Stomach (tissue), 9 donors: ENCODE measurements around the gene POU2AF3. TPM values are rescaled to one million over a fixed set of nuclear protein-coding genes. Genes with fewer than 3 reads are reported as not detected.

Experiments used
- DNase-seq, 2 donors: peaks; one replicate each; pipeline versions ENCODE4 v3.0.0 to v3.0.0-alpha.2; 2013 to 2019
- H3K27ac ChIP-seq, 5 donors: fragments of 200-600 bp in 4 of 5; sonication (generic) in 4 of 5; one replicate each; pipeline ENCODE4 v1.5.1; 2013 to 2019; ENCODE audit warnings: mild to moderate bottlenecking in 1 of 5, moderate library complexity in 1 of 5
- H3K27me3 ChIP-seq, 3 donors: fragments of 200-600 bp; sonication (generic); one replicate each; pipeline ENCODE4 v1.5.1; 2017 to 2019; ENCODE audit warnings: mixed run types in 1 of 3
- H3K36me3 ChIP-seq, 4 donors: fragments of 200-600 bp; sonication (generic); 1 replicate in 3 of 4; 2 replicates in 1 of 4; pipeline ENCODE4 v1.5.1; 2016 to 2019
- H3K4me1 ChIP-seq, 4 donors: fragments of 200-600 bp; sonication (generic); one replicate each; pipeline ENCODE4 v1.5.1; 2016 to 2019
- H3K4me3 ChIP-seq, 4 donors: fragments of 200-600 bp; sonication (generic) in 3 of 4; one replicate each; pipeline ENCODE4 v1.5.1; 2016 to 2019; ENCODE audit warnings: mild to moderate bottlenecking in 1 of 4
- H3K9me3 ChIP-seq, 4 donors: fragments of 200-600 bp; sonication (generic); one replicate each; pipeline ENCODE4 v1.5.1; 2016 to 2019
- EP300 ChIP-seq: sonication (generic); formaldehyde crosslinking; IDR thresholded peaks from one replicate; pipeline ENCODE4 v1.6.1; 2017; ENCODE audit warnings: antibody characterized with exemption
- POLR2A ChIP-seq, 4 donors: fragments of 450-650 bp; IDR thresholded peaks; one replicate each; pipeline ENCODE4 v1.6.1; 2016; ENCODE audit warnings: antibody characterized with exemption in 4 of 4, control low read depth in 2 of 4, mild to moderate bottlenecking in 1 of 4, moderate library complexity in 1 of 4
- POLR2AphosphoS5 ChIP-seq, 3 donors: sonication (generic); formaldehyde crosslinking; IDR thresholded peaks; one replicate each; pipeline ENCODE4 v1.6.1; 2016; ENCODE audit warnings: antibody characterized with exemption in 3 of 3
- WGBS, 5 donors: extraction: QIAGEN DNeasy Blood & Tissue Kit in 3 of 5; methylation state at CpG; one replicate each; pipeline versions ENCODE4 v1.1.5 to v1.1.7; 2013 to 2018; 5-methylcytosine and 5-hydroxymethylcytosine counted together
- intact Hi-C: fragments of 100-400 bp; cut with DNase I; formaldehyde crosslinking; loops from one replicate; pipeline ENCODE4 v1.15.1; 2023; ENCODE audit warnings: low total_unique reads
- polyA plus RNA-seq, 3 donors: library from polyadenylated mRNA; stranded (reverse); fragments of 200-250 nt; gene quantifications; one replicate each; pipeline ENCODE4 v1.2.3, GENCODE V29; 2013
- total RNA-seq, 5 donors: library from RNA; depleted of rRNA; stranded (reverse); fragments of >200 nt; gene quantifications; one replicate each; pipeline versions ENCODE4 v1.1.0 to v1.2.3, GENCODE V29; 2014 to 2016
- TF ChIP-seq, protein P1 (sequence below), 7 experiments: fragments of 450-650 bp in 4 of 7; fragments of 200-600 bp in 3 of 7; sonication (generic) in 3 of 7; IDR thresholded peaks; one replicate each; pipeline ENCODE4 v1.5.1; 2016 to 2019; ENCODE audit warnings: antibody characterized with exemption in 7 of 7, control low read depth in 2 of 7, mild to moderate bottlenecking in 1 of 7
- donor health status: healthy with polysubstance abuse.
- donor health status: Bipolar disorder and iron deficiency.
- donor health status: healthy.

Gene POU2AF3
- total and polyA plus RNA-seq, 8 donors: 0.58 to 10.1 (median 3.2) TPM

DNA sequence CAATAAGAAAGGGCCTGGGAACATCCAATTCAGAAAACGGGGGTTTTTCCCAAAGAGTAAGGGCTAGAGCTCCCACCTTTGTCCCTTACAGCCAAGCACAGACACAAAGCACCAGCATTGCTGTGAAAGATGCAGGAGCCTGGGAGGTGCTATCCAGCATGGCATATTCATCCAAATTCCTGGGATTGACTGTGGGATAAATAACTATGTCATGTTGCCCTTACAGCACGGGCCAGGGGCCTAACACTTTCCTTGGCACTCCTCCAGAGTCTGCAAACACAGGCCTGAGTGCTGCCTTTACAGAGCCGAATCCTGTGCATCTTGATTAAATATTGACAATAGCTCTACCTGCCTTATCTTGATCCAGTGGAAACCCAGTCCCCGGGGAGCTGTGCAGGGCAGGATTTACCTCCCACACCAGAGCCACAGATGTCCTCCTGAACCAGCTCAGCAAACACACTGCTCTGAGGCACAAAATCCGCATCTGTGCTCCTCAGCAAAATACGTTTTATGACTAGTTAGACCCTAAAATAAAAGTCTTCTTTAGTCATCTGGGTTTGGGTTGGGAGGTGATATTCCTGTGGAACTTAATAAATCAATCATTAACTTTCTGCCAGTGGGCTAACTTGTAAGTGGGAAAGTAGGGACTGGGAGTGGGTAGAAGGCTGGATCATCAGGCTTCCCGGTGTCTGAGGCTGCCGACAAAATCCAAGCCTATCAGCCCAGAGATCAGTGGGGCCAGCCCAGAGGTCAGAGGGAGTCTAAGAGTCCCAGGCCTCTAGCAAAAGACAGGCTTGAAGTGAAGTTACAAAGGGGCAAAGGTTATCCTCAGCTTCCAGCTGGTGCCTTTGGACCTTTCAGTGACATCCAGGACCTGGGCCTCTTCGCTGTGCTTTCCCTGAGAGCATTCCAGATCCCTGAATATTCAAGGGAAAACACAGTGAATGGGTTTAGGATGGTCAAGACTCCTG is 36.5 kb downstream of the POU2AF3 start:
- peak; percentile 88 to 90 for DNase-seq
- H3K9me3 ChIP-seq: no peaks in the 10 kb centered on the region
- H3K4me3 ChIP-seq: no peak overlapping the region
- no peaks in the 10 kb centered on the region for H3K36me3 ChIP-seq
- peak overlapping the region; percentile 59 to 75 (median 72) for H3K27ac ChIP-seq
- TF ChIP-seq EP300 (no peak), POLR2AphosphoS5 (IDR thresholded peaks at IDR 0.05) (peak in 2 of 3 donors; percentile 79 to 86)
- intact Hi-C loops: no loop called here
- 24 to 45% (median 35%) methylated on average over 9 of the region's 9 CpGs for WGBS, 5 donors
- H3K4me1 ChIP-seq: peaks cover 49 to 74% (median 57%) of the 10 kb centered on the region in 4 donors
- H3K27me3 ChIP-seq: no peaks in the 10 kb centered on the region

DNA sequence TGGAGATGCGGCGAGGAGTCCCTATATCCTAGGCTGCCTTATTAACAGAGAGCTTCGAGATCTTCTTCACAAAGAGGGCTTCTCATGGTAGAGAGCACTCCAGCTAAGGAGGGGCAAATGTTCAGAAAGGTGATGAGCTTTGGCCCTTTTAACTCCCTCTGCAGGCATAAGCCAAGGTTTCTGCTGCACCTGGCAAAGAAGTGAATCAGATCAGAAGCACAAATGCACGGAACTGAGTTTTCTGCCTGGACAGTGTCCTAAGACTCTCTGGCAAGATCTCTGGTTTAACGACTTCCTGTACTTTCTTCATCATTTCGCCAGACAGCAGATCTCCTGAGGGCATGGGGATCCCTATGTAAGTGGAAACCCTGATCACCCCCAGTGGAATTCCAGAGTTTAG is 37.2 kb downstream of the POU2AF3 start:
- H3K9me3 ChIP-seq: no peaks in the 10 kb centered on the region
- H3K4me3 ChIP-seq: no peak overlapping the region
- peak overlapping the region; percentile 32 to 75 (median 68) for H3K27ac ChIP-seq
- DNase-seq: no peak
- H3K4me1 ChIP-seq: peaks cover 42 to 67% (median 50%) of the 10 kb centered on the region in 4 donors
- TF ChIP-seq EP300: no peak
- TF ChIP-seq POLR2AphosphoS5 (IDR thresholded peaks at IDR 0.05): no peak
- 53 to 61% (median 57%) methylated on average over 6 of the region's 6 CpGs for WGBS, 5 donors
- intact Hi-C loops: no loop called here
- no peaks in the 10 kb centered on the region for H3K36me3 ChIP-seq
- H3K27me3 ChIP-seq: no peaks in the 10 kb centered on the region

DNA sequence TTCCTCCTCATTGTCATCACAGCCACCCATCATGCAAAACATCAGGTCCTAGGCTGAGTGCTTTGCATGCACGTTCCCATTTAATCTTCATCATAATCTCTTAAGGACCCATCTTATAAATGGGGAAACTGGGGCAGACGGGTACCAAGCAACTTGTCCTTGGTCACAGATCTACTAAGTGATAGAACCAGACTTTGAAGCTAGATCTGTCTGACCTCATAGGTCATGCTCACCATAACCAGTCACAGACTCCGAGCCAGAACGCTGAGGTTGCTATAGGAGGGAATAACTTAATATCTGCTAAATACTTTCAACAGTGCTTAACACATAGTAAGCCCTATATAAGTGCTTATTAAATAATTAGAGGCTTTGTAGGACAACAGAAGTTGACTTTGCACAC is 37.7 kb downstream of the POU2AF3 start:
- no peaks in the 10 kb centered on the region for H3K36me3 ChIP-seq
- intact Hi-C loops: no loop called here
- peaks cover 40 to 62% (median 45%) of the 10 kb centered on the region in 4 donors for H3K4me1 ChIP-seq
- H3K9me3 ChIP-seq: no peaks in the 10 kb centered on the region
- no peaks in the 10 kb centered on the region for H3K27me3 ChIP-seq
- TF ChIP-seq POLR2A (IDR thresholded peaks at IDR 0.05) (no peak), EP300 (no peak), POLR2AphosphoS5 (IDR thresholded peaks at IDR 0.05) (no peak)
- TF ChIP-seq, protein P1, sequence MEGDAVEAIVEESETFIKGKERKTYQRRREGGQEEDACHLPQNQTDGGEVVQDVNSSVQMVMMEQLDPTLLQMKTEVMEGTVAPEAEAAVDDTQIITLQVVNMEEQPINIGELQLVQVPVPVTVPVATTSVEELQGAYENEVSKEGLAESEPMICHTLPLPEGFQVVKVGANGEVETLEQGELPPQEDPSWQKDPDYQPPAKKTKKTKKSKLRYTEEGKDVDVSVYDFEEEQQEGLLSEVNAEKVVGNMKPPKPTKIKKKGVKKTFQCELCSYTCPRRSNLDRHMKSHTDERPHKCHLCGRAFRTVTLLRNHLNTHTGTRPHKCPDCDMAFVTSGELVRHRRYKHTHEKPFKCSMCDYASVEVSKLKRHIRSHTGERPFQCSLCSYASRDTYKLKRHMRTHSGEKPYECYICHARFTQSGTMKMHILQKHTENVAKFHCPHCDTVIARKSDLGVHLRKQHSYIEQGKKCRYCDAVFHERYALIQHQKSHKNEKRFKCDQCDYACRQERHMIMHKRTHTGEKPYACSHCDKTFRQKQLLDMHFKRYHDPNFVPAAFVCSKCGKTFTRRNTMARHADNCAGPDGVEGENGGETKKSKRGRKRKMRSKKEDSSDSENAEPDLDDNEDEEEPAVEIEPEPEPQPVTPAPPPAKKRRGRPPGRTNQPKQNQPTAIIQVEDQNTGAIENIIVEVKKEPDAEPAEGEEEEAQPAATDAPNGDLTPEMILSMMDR (IDR thresholded peaks at IDR 0.05): no peak
- 80 to 84% (median 83%) methylated on average over 4 of the region's 4 CpGs for WGBS, 5 donors
- no peak overlapping the region for H3K4me3 ChIP-seq
- DNase-seq: no peak
- H3K27ac ChIP-seq: peak overlapping the region in 4 of 5 donors; percentile 32 to 75 (median 66)

DNA sequence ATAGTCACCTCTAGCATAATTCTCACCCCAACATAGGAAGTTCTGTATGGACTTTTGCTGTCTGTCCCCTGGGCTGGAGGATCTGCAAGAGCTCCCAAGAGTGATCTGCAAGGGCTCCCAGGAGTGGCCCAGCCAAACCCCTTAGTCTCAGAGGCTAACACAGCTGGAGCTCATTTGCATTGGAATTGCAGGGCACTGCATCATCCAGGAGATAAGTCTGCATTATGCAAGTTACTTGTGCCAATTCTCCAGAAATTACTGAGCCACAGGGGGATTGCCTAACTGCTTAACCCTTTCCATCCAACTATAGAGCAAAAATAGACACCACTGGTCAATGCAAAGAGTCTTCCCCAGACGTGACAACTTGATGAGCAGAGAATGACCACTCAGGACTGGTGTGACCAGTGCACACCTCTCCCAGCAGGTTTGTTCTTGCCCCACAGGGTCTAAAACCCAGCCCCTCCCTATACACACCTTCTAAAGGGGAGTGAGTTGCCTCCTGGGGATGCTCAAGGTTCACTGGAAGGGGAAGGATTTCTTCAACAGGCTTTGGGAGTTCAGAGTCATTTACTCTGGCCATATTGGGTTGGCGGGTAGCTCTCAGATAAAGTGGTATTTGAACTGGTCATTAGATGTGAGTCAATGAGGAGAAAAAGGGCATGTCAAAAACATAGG is 38.4 kb downstream of the POU2AF3 start:
- intact Hi-C loops: no loop called here
- TF ChIP-seq POLR2AphosphoS5 (IDR thresholded peaks at IDR 0.05): no peak
- no peak for TF ChIP-seq EP300
- TF ChIP-seq, protein P1 (IDR thresholded peaks at IDR 0.05): no peak
- no peak for TF ChIP-seq POLR2A (IDR thresholded peaks at IDR 0.05)
- H3K27me3 ChIP-seq: no peaks in the 10 kb centered on the region
- H3K36me3 ChIP-seq: no peaks in the 10 kb centered on the region
- DNase-seq: no peak
- peaks cover 33 to 55% (median 41%) of the 10 kb centered on the region in 4 donors for H3K4me1 ChIP-seq
- no peak overlapping the region for H3K4me3 ChIP-seq
- 81 to 85% (median 83%) methylated on average over 2 of the region's 2 CpGs for WGBS, 5 donors
- no peaks in the 10 kb centered on the region for H3K9me3 ChIP-seq
- H3K27ac ChIP-seq: peak overlapping the region in 2 of 5 donors; percentile 73 to 75

DNA sequence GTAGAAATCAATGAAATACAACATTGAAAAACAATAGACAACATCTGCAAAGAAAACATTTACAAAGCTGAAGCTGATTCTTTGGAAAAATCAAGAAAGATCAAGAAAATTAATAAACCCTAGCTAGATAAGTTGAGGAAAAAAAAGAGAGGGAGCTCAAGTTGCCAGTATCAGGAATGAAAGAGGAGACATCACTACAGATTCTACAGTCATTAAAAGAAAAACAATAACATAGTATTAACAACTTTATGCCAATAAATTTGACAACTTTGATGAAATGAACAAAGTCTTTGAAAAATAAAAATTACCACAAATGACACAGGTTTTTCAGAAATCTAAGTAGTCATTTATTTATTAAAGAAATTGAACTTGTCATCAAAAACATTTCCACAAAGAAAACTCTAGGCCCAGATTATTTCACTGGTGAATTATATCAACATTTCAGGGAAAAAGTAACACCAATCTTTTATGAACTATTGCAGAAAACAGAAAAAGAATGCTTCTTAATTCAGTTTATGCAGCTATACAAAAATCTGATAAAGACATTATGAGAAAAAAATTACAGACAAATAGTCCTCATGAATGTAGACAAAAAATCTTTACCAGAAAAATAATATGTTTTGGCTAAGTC is 41.5 kb downstream of the POU2AF3 start:
- Histone ChIP-seq H3K4me1 (peaks cover 11 to 36% (median 24%) of the 10 kb centered on the region in 4 donors), H3K27me3 (no peaks in the 10 kb centered on the region), H3K27ac (no peak overlapping the region), H3K4me3 (no peak overlapping the region), H3K36me3 (no peaks in the 10 kb centered on the region), H3K9me3 (no peaks in the 10 kb centered on the region)
- no peak for DNase-seq
- TF ChIP-seq POLR2AphosphoS5 (IDR thresholded peaks at IDR 0.05): no peak
- intact Hi-C loops: no loop called here
